Immature natural killer cell (primary cell): Measurements from ENCODE around the gene PPP1R26. TPM values are rescaled to one million over a fixed set of nuclear protein-coding genes. Genes with fewer than 3 reads are reported as not detected.
A peak's percentile ranks its signal among the peaks of the same experiment; 100 is the strongest.
"Not testable (repeated sequence)": the region's sequence is repeated elsewhere in the genome, so short reads cannot be mapped to it uniquely, and the experiment has no call there.

Experiments used
- DNase-seq, 3 donors: peaks; one replicate each; pipeline ENCODE4 v3.0.0; 2022; ENCODE audit warnings: mixed read lengths in 1 of 3
- H3K27ac Mint-ChIP-seq, 6 donors: one replicate each; pipeline ENCODE4 v1.8.0; 2020; ENCODE audit warnings: mixed read lengths in 6 of 6, mild to moderate bottlenecking in 5 of 6, inconsistent platforms in 4 of 6, moderate library complexity in 3 of 6
- H3K27me3 Mint-ChIP-seq, 3 donors: one replicate each; pipeline ENCODE4 v1.8.0; 2020 to 2021; ENCODE audit warnings: low read depth in 3 of 3, mild to moderate bottlenecking in 3 of 3, mixed read lengths in 3 of 3, moderate library complexity in 3 of 3, inconsistent platforms in 1 of 3
- H3K36me3 Mint-ChIP-seq, 3 donors: one replicate each; pipeline ENCODE4 v1.8.0; 2020; ENCODE audit warnings: mixed read lengths in 3 of 3, inconsistent platforms in 2 of 3, mild to moderate bottlenecking in 2 of 3
- H3K4me1 Mint-ChIP-seq, 2 donors: one replicate each; pipeline ENCODE4 v1.8.0; 2020; ENCODE audit warnings: inconsistent platforms in 2 of 2, mild to moderate bottlenecking in 2 of 2, mixed read lengths in 2 of 2, moderate library complexity in 1 of 2
- H3K4me3 Mint-ChIP-seq, 5 donors: one replicate each; pipeline ENCODE4 v1.8.0; 2020; ENCODE audit warnings: mild to moderate bottlenecking in 5 of 5, mixed read lengths in 5 of 5, inconsistent platforms in 3 of 5, moderate library complexity in 3 of 5
- H3K9me3 Mint-ChIP-seq, 6 donors: one replicate each; pipeline ENCODE4 v1.8.0; 2020; ENCODE audit warnings: mild to moderate bottlenecking in 6 of 6, mixed read lengths in 6 of 6, inconsistent platforms in 4 of 6, moderate library complexity in 3 of 6
- polyA plus RNA-seq, 3 donors: library from polyadenylated mRNA; unstranded; fragments of 300-500 nt; fragmentation: Illumina TruSeq; gene quantifications; one replicate each; pipeline ENCODE4 v1.2.3, GENCODE V29; 2021

PPP1R26 gene, protein sequence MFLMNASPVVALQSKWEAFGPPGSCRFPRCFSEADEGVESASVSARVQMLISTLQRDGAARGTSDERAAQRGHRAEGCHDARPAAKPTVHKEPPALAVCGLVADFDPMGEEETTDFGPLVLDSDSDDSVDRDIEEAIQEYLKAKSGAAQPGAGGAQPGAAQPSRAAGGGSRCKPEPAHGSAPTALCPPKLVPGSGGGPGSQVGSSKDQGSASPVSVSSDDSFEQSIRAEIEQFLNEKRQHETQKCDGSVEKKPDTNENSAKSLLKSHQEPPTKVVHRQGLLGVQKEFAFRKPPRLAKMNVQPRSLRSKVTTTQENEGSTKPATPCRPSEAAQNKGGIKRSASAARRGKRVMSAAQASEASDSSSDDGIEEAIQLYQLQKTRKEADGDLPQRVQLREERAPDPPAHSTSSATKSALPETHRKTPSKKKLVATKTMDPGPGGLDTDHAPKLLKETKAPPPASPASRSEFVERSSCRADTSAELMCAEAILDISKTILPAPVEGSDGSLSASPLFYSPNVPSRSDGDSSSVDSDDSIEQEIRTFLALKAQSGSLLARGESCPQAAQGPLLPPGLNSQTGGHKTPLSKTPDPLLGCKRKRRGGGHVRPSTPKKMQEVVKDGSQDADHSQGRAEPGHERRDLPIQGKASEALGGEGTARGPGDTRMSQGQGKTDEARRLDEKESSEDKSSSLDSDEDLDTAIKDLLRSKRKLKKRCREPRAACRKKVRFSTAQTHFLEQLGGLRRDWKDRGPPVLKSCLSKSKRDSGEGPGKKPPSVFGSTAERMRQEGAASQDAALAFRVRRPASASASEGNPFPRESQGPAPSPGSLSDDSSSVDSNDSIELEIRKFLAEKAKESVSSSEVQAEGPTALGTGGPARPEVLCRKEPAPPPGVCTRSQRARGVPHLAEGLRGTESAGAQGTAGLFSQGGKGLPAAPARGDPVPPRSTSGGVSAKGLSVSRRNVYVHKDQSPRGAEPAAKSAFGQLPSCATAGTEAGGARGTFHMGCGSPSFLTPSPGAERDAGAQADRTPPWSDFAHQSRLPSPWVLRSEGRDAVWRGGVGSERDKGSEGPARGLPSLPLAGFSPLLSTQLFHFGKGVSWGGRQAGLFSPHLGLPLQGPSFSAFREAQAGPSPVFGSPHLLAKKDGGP (N-terminal part only)
- polyA plus RNA-seq: 1 to 10 TPM in 1 of 3 donors, under 1 TPM in 2; 0.29 to 1.2 (median 0.39) TPM

DNA sequence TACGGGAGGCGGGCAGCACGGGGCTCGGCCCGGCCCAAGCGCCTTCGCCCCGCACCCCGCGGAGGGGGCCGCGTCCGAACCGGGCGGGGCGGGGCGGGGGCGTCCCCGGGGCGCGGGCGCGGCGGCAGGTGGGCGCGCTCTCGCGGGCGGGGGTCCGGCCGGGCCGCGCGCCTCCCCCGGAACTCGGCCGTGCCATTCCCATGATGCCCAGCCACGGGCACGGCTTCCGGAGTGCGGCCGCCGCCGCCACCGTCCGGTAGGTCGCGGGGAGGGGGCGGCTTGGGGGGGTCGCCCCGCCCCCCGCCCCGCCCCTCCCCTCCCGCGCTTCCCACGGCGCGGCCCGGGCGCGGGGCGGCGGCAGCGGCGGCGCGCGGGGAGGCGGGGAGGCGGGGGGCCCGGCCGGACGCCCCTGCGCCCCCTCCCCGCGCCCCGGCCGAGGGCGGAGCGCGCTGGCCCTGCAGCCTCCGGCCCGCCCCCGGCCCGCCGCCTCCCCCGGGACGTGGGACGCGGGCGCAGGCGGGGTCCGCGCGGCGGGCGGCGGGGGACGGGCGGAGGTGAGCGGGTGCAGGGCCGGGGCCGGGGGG lies at the start of gene PPP1R26:
PPP1R26 (plus strand) TSS at position 314 of the 584 bp plus-strand sequence. CDS start 4,729 bp downstream, outside the sequence.
- Mint-ChIP-seq H3K36me3 (no peaks in the 10 kb centered on the region), H3K27ac (peak within 1 kb of the TSS in 4 of 6 donors; percentile 26 to 67 (median 54)), H3K9me3 (no peaks in the 10 kb centered on the region), H3K4me1 (peaks cover 9 to 17% of the 10 kb centered on the region in 2 donors), H3K4me3 (peak within 1 kb of the TSS; percentile 85 to 94 (median 87)), H3K27me3 (peaks cover 4 to 25% (median 5%) of the 10 kb centered on the region in 3 donors)
- DNase-seq: no peak

DNA sequence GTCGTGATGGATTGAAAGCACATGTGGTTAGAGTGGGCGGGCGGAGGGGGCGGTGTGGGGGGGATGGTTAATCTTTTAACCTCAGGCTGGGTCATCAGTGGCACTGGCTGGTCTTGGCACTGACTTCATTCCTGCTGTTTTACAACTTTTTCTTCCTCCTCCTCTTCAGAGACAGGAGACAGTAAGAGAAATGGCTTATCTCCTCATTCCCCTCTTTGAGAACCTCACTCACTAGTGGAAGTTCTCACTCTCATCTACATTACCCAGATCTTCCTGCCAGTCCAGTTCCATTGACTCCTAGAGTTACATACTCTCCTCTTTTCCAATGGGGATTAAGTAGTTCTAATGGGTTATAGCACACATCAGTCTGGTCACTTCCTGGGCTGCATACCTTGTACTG lies 42.3 kb upstream of the PPP1R26 start:
- Mint-ChIP-seq H3K27ac (no peak overlapping the region), H3K36me3 (no peaks in the 10 kb centered on the region), H3K9me3 (peaks cover 3 to 28% (median 9%) of the 10 kb centered on the region in 6 donors), H3K27me3 (peaks cover 0 to 20% (median 3%) of the 10 kb centered on the region in 3 donors), H3K4me1 (no peaks in the 10 kb centered on the region), H3K4me3 (no peak overlapping the region)
- no peak for DNase-seq

DNA sequence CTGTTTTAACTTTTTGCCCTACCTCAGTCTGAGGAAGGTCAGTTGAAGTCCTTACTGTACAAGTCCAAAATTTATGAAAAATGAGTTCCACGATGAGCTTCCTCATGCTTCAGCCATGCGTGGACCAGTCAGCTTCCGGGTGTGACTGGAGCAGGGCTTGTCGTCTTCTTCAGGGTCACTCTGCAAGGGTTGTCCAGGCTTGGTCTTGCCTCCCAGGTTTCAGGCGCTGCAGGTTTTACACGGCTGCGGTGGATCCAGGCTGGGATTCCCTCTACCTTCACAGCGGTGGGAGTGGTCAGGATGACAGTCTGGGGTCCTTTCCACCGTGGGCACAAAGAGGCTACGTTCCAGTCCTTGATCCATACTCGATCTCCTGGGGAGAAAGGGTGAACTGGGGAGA lies 41.9 kb upstream of the PPP1R26 start:
- H3K4me1 Mint-ChIP-seq, H3K4me3 Mint-ChIP-seq, H3K27ac Mint-ChIP-seq, DNase-seq, H3K36me3 Mint-ChIP-seq: not testable (repeated sequence)
- peaks cover 0 to 24% (median 3%) of the 10 kb centered on the region in 3 donors for H3K27me3 Mint-ChIP-seq
- H3K9me3 Mint-ChIP-seq: peaks cover 3 to 28% (median 9%) of the 10 kb centered on the region in 6 donors

DNA sequence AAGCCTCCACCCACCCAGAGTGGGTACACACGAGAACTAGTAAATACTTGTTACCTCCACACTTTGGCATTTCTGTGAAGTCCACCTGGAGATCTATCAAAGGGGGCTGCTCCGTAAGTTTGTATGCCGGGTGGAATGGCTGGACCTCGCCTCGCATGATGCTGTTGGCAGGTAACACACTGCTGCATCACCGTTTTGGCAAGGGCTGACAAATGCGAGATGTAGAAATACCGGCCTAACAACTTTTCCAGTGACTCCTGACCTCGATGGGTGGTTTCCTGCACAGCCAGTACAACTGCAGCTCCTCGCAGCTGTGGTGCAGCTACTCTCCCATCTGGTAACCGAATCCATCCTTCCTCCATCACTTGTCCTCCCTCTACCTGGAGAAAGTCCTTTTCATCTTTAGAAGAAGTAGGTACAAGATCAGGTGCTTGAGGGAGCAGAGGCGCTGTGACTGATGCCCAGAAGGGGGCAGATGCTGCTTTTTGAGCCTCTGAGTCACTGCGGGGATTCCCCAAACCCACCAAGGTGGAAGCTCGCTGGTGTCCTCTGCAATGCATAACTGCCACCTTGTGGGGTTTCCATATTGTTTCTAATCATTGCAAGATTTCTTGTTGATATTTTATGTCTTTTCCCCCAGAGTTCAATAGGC lies 40.9 kb upstream of the PPP1R26 start:
- not testable (repeated sequence) for H3K36me3 Mint-ChIP-seq, H3K4me1 Mint-ChIP-seq, H3K27ac Mint-ChIP-seq, H3K4me3 Mint-ChIP-seq, DNase-seq
- Mint-ChIP-seq H3K9me3 (peaks cover 3 to 28% (median 8%) of the 10 kb centered on the region in 6 donors), H3K27me3 (peaks cover 0 to 29% (median 5%) of the 10 kb centered on the region in 3 donors)

DNA sequence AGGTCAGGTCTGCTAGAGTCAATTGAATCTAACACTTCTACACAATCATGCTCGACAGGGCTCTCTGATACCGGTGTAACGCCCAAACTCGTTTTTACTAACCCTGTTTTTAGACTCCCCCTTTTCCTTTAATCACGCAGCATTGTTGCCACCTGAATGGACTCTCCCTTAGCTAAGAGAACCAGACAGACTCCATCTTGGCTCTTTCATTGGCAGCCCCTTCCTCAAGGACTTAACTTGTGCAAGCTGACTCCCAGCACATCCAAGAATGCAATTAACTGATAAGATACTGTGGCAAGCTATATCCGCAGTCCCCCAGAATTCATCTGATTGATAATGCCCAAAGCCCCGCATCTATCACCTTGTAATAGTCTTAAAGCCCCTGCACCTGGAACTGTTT lies 40.1 kb upstream of the PPP1R26 start:
- H3K36me3 Mint-ChIP-seq, H3K4me3 Mint-ChIP-seq, H3K4me1 Mint-ChIP-seq, H3K27ac Mint-ChIP-seq, DNase-seq: not testable (repeated sequence)
- Mint-ChIP-seq H3K27me3 (peaks cover 0 to 31% (median 5%) of the 10 kb centered on the region in 3 donors), H3K9me3 (peaks cover 2 to 28% (median 8%) of the 10 kb centered on the region in 6 donors)

DNA sequence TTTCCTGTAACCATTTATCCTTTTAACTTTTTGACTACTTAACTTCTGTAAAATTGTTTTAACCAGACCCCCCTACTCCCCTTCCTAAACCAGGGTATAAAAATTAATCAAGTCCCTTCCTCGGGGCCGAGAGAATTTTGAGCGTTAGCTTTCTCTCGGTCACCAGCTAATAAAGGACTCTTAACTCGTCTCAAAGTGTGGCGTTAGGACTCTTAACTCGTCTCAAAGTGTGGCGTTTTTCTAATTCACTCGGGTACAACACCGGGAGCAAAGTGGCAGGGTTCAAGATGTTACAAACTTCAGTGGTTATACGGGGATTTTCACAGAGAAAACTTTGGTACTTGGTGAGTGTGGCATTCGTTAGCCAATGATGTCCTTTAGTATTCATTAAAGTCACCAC lies 39.7 kb upstream of the PPP1R26 start:
- H3K4me1 Mint-ChIP-seq: no peaks in the 10 kb centered on the region
- H3K27me3 Mint-ChIP-seq: peaks cover 0 to 29% (median 5%) of the 10 kb centered on the region in 3 donors
- no peaks in the 10 kb centered on the region for H3K36me3 Mint-ChIP-seq
- no peak overlapping the region for H3K27ac Mint-ChIP-seq
- H3K4me3 Mint-ChIP-seq: no peak overlapping the region
- DNase-seq: no peak
- H3K9me3 Mint-ChIP-seq: peaks cover 2 to 28% (median 8%) of the 10 kb centered on the region in 6 donors

DNA sequence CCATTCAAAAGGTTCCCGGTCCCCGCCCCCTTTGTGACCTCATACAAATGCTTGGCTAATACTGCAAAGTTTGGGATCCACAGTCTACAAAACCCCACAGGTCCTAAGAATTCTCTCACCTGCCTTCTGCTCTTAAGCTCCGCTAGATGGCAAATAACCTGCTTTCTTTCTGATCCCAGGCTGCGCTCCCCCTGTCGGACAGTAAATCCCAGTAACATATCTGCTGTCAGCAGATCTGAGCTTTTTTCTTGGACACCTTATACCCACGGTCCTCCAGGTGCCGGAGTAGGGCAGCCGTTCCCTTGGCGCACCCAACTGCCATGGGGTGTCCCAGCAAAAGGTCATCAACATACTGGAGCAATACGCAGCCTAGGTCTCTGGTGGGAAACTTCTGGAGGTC lies 39.0 kb upstream of the PPP1R26 start:
- H3K36me3 Mint-ChIP-seq: no peaks in the 10 kb centered on the region
- H3K27me3 Mint-ChIP-seq: peaks cover 0 to 27% (median 5%) of the 10 kb centered on the region in 3 donors
- H3K4me1 Mint-ChIP-seq: no peaks in the 10 kb centered on the region
- H3K9me3 Mint-ChIP-seq: peaks cover 2 to 27% (median 8%) of the 10 kb centered on the region in 6 donors
- no peak overlapping the region for H3K4me3 Mint-ChIP-seq
- no peak for DNase-seq
- no peak overlapping the region for H3K27ac Mint-ChIP-seq

DNA sequence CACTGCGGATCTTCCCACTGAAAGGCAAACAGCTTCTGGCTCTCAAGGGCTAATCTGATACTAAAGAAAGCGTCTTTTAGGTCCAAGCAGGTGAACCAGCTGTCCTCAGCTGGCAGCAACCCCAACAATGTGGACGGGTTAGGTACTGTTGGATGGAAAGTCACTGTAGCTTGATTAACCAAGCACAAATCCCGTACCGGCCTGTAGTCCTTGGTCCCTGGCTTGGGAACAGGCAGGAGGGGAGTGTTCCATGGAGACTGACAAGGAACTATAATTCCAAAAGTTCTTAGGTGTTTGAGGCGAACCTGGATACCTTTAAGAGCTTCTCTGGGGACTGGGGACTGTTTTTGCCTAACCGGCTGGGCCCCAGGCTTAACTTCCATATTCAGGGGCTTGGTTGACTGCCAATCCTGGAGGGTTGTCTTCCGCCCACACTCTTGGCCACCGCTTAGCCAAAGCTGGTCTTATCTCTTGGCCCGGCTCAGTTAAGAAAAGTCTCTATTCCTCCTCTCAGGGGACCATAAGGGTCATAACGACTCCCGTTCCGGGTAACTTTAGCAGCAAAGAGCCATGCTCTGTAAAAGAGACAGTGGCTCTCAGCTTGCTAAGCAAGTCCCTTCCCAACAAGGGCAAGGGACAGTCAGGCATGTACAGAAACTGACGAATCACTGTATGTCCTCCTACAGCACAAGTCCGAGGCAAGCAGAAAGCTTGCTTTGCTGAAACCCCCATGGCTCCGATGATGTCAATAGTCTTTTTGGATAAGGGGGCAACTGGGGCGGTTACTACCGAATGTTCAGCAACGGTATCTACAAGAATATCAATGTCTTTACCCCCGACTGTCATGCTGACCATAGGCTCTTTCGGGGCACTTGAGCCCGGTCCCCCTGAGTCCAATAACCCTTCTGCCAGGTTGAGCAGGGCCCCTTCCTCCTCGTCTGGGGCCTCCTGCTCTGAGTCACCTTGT lies 38.2 kb upstream of the PPP1R26 start:
- Mint-ChIP-seq H3K27me3 (peaks cover 0 to 25% (median 5%) of the 10 kb centered on the region in 3 donors), H3K9me3 (peaks cover under 1 to 19% (median 6%) of the 10 kb centered on the region in 6 donors)
- not testable (repeated sequence) for H3K4me1 Mint-ChIP-seq, H3K4me3 Mint-ChIP-seq, H3K27ac Mint-ChIP-seq, H3K36me3 Mint-ChIP-seq, DNase-seq

DNA sequence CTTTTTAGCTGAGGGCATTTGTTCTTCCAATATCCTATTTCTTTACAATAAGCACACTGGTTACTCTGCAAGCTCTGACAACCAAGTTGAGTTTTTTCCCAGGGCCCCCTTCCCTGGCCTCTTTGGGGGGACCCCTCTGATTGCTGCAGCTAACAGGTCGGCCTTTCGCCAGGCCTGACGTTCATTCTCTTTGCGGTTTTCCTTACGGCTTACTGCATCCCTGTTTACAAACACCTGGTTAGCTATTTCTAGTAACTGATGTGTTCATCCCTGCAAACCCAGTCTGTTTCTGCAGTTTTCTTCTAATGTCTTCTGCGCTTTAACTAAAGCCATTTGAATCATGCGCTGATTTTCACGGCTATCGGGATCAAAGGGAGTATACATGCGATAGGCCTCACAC lies 37.5 kb upstream of the PPP1R26 start:
- no peaks in the 10 kb centered on the region for H3K4me1 Mint-ChIP-seq
- no peak overlapping the region for H3K27ac Mint-ChIP-seq
- no peak overlapping the region for H3K4me3 Mint-ChIP-seq
- no peak for DNase-seq
- no peaks in the 10 kb centered on the region for H3K36me3 Mint-ChIP-seq
- H3K27me3 Mint-ChIP-seq: peaks cover 0 to 25% (median 5%) of the 10 kb centered on the region in 3 donors
- peaks cover 0 to 12% (median 2%) of the 10 kb centered on the region in 6 donors for H3K9me3 Mint-ChIP-seq

DNA sequence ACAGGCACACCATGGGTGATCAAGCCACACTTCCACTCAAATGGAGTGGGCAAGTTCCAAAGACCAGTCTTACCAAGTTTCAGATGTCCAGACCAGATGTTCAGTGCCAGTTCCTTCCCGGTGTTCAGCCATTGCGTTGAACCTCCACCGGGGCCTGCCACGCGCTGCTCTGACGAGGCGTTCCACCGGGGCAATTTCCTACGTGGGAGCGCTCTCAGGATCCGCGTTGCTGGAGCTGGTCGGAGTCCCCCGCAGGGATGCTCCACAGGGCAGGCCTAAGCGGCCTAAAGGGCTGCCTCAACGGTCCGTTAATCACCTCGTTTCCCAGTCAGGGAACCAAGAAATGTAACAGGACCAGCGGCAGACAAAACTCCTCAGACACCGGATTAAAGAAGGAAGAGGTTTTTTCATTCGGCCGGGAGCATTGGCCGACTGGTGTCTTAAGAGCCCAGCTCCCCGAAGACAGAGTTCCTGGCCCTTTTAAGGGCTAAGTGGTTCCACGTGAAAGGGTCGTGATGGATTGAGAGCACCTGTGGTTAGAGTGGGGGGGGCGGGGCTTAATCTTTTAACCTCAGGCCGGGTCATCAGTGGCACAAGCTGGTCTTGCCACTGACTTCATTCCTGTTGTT lies 35.7 kb upstream of the PPP1R26 start:
- Mint-ChIP-seq H3K4me1 (no peaks in the 10 kb centered on the region), H3K9me3 (no peaks in the 10 kb centered on the region), H3K36me3 (no peaks in the 10 kb centered on the region), H3K4me3 (no peak overlapping the region), H3K27me3 (peaks cover 1 to 25% (median 5%) of the 10 kb centered on the region in 3 donors), H3K27ac (no peak overlapping the region)
- no peak for DNase-seq

DNA sequence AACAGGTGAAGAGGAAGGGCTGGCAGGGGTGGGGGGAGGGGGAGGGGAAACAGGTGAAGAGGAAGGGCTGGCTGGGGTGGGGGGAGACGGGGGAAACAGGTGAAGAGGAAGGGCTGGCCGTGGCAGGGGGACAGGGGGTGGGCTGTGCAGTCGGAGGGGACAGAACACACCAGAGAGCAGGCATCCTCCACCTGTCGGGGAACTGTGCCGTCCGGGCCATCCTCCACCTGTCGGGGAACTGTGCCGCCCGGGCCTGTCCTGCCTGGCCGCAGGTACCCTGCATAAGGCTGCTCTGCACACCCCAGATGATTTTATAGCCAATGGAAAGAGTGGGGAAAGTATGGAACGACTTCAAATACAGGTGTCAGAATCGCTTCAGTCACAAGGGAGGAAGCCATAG lies 32.5 kb upstream of the PPP1R26 start:
- Mint-ChIP-seq H3K9me3 (no peaks in the 10 kb centered on the region), H3K4me3 (no peak overlapping the region), H3K27me3 (peaks cover 1 to 14% (median 2%) of the 10 kb centered on the region in 3 donors), H3K36me3 (no peaks in the 10 kb centered on the region), H3K4me1 (no peaks in the 10 kb centered on the region), H3K27ac (no peak overlapping the region)
- DNase-seq: no peak
